HEK293 (cell line): ENCODE measurements around the gene LMNA.

ENCODE experiments used
- CTCF ChIA-PET: fragments of 350-600 bp; formaldehyde crosslinking; extraction: SDS; loops from one replicate; lab custom pipeline; 2021; ENCODE audit warnings: antibody characterized with exemption; lab: Yijun Ruan, JAX
- POLR2A ChIA-PET: fragments of 300-600 bp; formaldehyde crosslinking; extraction: SDS; loops from one replicate; lab custom pipeline; 2020; ENCODE audit warnings: antibody characterized with exemption, inconsistent platforms; lab: Yijun Ruan, JAX
- H3K27ac ChIP-seq: fragments of 200-500 bp; sonication (Bioruptor generic); 2 replicates; pipeline ENCODE4 v1.5.1; 2014; ENCODE audit warnings: low read depth, low read length, control low read depth, inconsistent platforms; ENCODE audit errors: extremely low read depth
- H3K36me3 ChIP-seq, 2 experiments: fragments of 200-500 bp in 1 of 2; sonication (Bioruptor generic) in 1 of 2; 1 replicate in 1 of 2; 2 replicates in 1 of 2; pipeline ENCODE4 v1.5.1; 2014 to 2017; ENCODE audit warnings: inconsistent platforms in 2 of 2, low read length in 2 of 2; ENCODE audit not compliant: control insufficient read depth in 2 of 2, insufficient read depth in 1 of 2
- H3K4me1 ChIP-seq: fragments of 200-500 bp; sonication (Bioruptor generic); 2 replicates; pipeline ENCODE4 v1.5.1; 2014; ENCODE audit warnings: mild to moderate bottlenecking, low read length, inconsistent platforms; ENCODE audit not compliant: control insufficient read depth, insufficient read depth
- H3K4me3 ChIP-seq: 2 replicates; pipeline ENCODE4 v1.5.1; 2011; ENCODE audit warnings: low read depth, mild to moderate bottlenecking, control low read depth, low read length, moderate library complexity
- H3K9me3 ChIP-seq: fragments of 200-500 bp; sonication (Bioruptor generic); 2 replicates; pipeline ENCODE4 v1.5.1; 2014; ENCODE audit warnings: low read depth, low read length, inconsistent platforms; ENCODE audit not compliant: control insufficient read depth, insufficient read depth
- ATF2 ChIP-seq: fragments of 450-650 bp; formaldehyde crosslinking; IDR thresholded peaks from 2 replicates; pipeline ENCODE4 v1.5.1; 2016; ENCODE audit warnings: missing biosample characterization, missing genetic modification characterization, low read depth
- GFI1B ChIP-seq: fragments of 450-650 bp; formaldehyde crosslinking; IDR thresholded peaks from 2 replicates; pipeline ENCODE4 v1.5.1; 2016; ENCODE audit warnings: missing biosample characterization, missing genetic modification characterization
- INSM2 ChIP-seq: fragments of 450-650 bp; formaldehyde crosslinking; IDR thresholded peaks from 2 replicates; pipeline ENCODE4 v1.5.1; 2016; ENCODE audit warnings: missing biosample characterization, missing genetic modification characterization
- PRDM1 ChIP-seq: fragments of 450-650 bp; formaldehyde crosslinking; IDR thresholded peaks from 2 replicates; pipeline ENCODE4; 2016; ENCODE audit warnings: missing biosample characterization, missing genetic modification characterization
- ZNF112 ChIP-seq: fragments of 450-650 bp; formaldehyde crosslinking; IDR thresholded peaks from 2 replicates; pipeline ENCODE4 v1.5.0; 2017; ENCODE audit warnings: missing biosample characterization, missing genetic modification characterization
- ZNF114 ChIP-seq: fragments of 450-650 bp; formaldehyde crosslinking; IDR thresholded peaks from 2 replicates; pipeline ENCODE4 v1.5.0; 2017; ENCODE audit warnings: missing biosample characterization, missing genetic modification characterization
- ZNF174 ChIP-seq: fragments of 450-650 bp; formaldehyde crosslinking; IDR thresholded peaks from 2 replicates; pipeline ENCODE4 v1.5.0; 2017; ENCODE audit warnings: missing biosample characterization, mild to moderate bottlenecking, missing genetic modification characterization
- ZNF175 ChIP-seq: fragments of 450-650 bp; formaldehyde crosslinking; IDR thresholded peaks from 2 replicates; pipeline ENCODE4 v1.5.1; 2016; ENCODE audit warnings: missing biosample characterization, missing genetic modification characterization
- ZNF23 ChIP-seq: fragments of 450-650 bp; formaldehyde crosslinking; IDR thresholded peaks from 2 replicates; pipeline ENCODE4 v1.5.1; 2016; ENCODE audit warnings: missing biosample characterization, missing genetic modification characterization, borderline replicate concordance
- ZNF433 ChIP-seq: fragments of 450-650 bp; formaldehyde crosslinking; IDR thresholded peaks from 2 replicates; pipeline ENCODE4 v1.5.1; 2016; ENCODE audit warnings: missing biosample characterization, missing genetic modification characterization, low read depth
- ZNF501 ChIP-seq: fragments of 450-650 bp; formaldehyde crosslinking; IDR thresholded peaks from 2 replicates; pipeline ENCODE4 v1.5.1; 2016; ENCODE audit warnings: missing biosample characterization, missing genetic modification characterization
- ZNF530 ChIP-seq: fragments of 450-650 bp; formaldehyde crosslinking; IDR thresholded peaks from 2 replicates; pipeline ENCODE4 v1.5.1; 2016; ENCODE audit warnings: low read depth, missing biosample characterization, missing genetic modification characterization
- ZNF777 ChIP-seq: fragments of 450-650 bp; formaldehyde crosslinking; IDR thresholded peaks from 2 replicates; pipeline ENCODE4 v1.5.1; 2017; ENCODE audit warnings: missing biosample characterization, missing genetic modification characterization, borderline replicate concordance
- ZNF830 ChIP-seq: fragments of 450-650 bp; IDR thresholded peaks from 2 replicates; pipeline ENCODE4 v1.5.0; 2018; ENCODE audit warnings: missing biosample characterization, missing genetic modification characterization, low read depth, mild to moderate bottlenecking, moderate library complexity
- ZNF843 ChIP-seq: fragments of 450-650 bp; formaldehyde crosslinking; IDR thresholded peaks from 2 replicates; pipeline ENCODE4 v1.5.1; 2016; ENCODE audit warnings: missing biosample characterization, missing genetic modification characterization
- TF ChIP-seq, protein P1 (sequence below): fragments of 450-650 bp; formaldehyde crosslinking; conservative IDR thresholded peaks from 2 replicates; pipeline ENCODE4 v1.5.1; 2016; ENCODE audit warnings: low read depth, missing biosample characterization, missing genetic modification characterization
- TF ChIP-seq, protein P2 (sequence below): fragments of 450-650 bp; formaldehyde crosslinking; IDR thresholded peaks from 2 replicates; pipeline ENCODE4 v1.5.1; 2017; ENCODE audit warnings: missing biosample characterization, missing genetic modification characterization
- TF ChIP-seq, protein P3 (sequence below): fragments of 450-650 bp; formaldehyde crosslinking; IDR thresholded peaks from 2 replicates; pipeline ENCODE4 v1.5.1; 2017; ENCODE audit warnings: missing biosample characterization, missing genetic modification characterization
- TF ChIP-seq, protein P4 (sequence below): fragments of 450-650 bp; formaldehyde crosslinking; IDR thresholded peaks from 2 replicates; pipeline ENCODE4 v1.5.1; 2016; ENCODE audit warnings: missing biosample characterization, missing genetic modification characterization
- TF ChIP-seq, protein P5 (sequence below): fragments of 450-650 bp; formaldehyde crosslinking; IDR thresholded peaks from 2 replicates; pipeline ENCODE4 v1.5.1; 2016; ENCODE audit warnings: missing biosample characterization, missing genetic modification characterization
- TF ChIP-seq, protein P6 (sequence below): fragments of 450-650 bp; formaldehyde crosslinking; IDR thresholded peaks from 2 replicates; pipeline ENCODE4 v1.5.1; 2016; ENCODE audit warnings: missing biosample characterization, missing genetic modification characterization

The LMNA gene

GRCh38 chr1:156077430-156077760, 37.1 kb upstream of the LMNA start (continued):
- TF ChIP-seq, protein P1, sequence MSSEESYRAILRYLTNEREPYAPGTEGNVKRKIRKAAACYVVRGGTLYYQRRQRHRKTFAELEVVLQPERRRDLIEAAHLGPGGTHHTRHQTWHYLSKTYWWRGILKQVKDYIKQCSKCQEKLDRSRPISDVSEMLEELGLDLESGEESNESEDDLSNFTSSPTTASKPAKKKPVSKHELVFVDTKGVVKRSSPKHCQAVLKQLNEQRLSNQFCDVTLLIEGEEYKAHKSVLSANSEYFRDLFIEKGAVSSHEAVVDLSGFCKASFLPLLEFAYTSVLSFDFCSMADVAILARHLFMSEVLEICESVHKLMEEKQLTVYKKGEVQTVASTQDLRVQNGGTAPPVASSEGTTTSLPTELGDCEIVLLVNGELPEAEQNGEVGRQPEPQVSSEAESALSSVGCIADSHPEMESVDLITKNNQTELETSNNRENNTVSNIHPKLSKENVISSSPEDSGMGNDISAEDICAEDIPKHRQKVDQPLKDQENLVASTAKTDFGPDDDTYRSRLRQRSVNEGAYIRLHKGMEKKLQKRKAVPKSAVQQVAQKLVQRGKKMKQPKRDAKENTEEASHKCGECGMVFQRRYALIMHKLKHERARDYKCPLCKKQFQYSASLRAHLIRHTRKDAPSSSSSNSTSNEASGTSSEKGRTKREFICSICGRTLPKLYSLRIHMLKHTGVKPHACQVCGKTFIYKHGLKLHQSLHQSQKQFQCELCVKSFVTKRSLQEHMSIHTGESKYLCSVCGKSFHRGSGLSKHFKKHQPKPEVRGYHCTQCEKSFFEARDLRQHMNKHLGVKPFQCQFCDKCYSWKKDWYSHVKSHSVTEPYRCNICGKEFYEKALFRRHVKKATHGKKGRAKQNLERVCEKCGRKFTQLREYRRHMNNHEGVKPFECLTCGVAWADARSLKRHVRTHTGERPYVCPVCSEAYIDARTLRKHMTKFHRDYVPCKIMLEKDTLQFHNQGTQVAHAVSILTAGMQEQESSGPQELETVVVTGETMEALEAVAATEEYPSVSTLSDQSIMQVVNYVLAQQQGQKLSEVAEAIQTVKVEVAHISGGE: no peak
- no peak for TF ChIP-seq ZNF112
- no peak for TF ChIP-seq ZNF23 (tag by site-specific recombination)
- TF ChIP-seq, protein P2, sequence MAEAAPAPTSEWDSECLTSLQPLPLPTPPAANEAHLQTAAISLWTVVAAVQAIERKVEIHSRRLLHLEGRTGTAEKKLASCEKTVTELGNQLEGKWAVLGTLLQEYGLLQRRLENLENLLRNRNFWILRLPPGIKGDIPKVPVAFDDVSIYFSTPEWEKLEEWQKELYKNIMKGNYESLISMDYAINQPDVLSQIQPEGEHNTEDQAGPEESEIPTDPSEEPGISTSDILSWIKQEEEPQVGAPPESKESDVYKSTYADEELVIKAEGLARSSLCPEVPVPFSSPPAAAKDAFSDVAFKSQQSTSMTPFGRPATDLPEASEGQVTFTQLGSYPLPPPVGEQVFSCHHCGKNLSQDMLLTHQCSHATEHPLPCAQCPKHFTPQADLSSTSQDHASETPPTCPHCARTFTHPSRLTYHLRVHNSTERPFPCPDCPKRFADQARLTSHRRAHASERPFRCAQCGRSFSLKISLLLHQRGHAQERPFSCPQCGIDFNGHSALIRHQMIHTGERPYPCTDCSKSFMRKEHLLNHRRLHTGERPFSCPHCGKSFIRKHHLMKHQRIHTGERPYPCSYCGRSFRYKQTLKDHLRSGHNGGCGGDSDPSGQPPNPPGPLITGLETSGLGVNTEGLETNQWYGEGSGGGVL (tag by site-specific recombination): no peak
- TF ChIP-seq GFI1B (tag by site-specific recombination): no peak
- TF ChIP-seq ZNF830: no peak
- no peak for TF ChIP-seq ZNF843 (tag by site-specific recombination)
- TF ChIP-seq, protein P3, sequence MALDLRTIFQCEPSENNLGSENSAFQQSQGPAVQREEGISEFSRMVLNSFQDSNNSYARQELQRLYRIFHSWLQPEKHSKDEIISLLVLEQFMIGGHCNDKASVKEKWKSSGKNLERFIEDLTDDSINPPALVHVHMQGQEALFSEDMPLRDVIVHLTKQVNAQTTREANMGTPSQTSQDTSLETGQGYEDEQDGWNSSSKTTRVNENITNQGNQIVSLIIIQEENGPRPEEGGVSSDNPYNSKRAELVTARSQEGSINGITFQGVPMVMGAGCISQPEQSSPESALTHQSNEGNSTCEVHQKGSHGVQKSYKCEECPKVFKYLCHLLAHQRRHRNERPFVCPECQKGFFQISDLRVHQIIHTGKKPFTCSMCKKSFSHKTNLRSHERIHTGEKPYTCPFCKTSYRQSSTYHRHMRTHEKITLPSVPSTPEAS (tag by site-specific recombination): no peak
- no peak for TF ChIP-seq ZNF174 (tag by site-specific recombination)
- TF ChIP-seq, protein P4, sequence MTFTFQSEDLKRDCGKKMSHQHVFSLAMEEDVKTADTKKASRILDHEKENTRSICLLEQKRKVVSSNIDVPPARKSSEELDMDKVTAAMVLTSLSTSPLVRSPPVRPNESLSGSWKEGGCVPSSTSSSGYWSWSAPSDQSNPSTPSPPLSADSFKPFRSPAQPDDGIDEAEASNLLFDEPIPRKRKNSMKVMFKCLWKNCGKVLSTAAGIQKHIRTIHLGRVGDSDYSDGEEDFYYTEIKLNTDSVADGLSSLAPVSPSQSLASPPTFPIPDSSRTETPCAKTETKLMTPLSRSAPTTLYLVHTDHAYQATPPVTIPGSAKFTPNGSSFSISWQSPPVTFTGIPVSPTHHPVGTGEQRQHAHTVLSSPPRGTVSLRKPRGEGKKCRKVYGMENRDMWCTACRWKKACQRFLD (tag by site-specific recombination): no peak
- TF ChIP-seq ZNF175 (tag by site-specific recombination): no peak
- TF ChIP-seq ZNF777: no peak
- TF ChIP-seq ZNF114 (tag by site-specific recombination): no peak

DNA sequence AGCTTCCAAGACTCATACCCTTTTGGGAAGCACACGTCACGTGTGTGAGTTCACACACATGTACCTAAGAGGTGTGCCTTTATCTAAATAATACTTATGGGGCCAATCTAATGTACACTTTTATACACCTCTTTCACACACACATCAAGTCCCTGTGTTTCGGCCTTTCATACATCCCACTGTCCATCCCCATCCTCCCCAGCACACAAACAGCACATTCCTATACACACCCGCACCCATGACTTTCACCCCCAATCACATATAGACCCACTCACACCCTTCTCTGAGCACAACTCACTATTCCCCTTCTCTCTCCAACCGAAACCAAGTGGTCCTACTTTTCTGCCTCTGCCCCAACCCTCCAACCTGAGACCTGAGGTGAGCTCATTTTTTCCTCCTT, 35.8 kb upstream of the LMNA start:
- Histone ChIP-seq H3K36me3 (peaks cover 0 to 24% of the 10 kb centered on the region in 2 experiments; a peak in 1 of 3 replicates), H3K27ac (no peak overlapping the region), H3K9me3 (no peaks in the 10 kb centered on the region), H3K4me1 (peaks cover 8% of the 10 kb centered on the region), H3K4me3 (no peak overlapping the region)
- ChIA-PET POLR2A (no interaction called here), CTCF (interaction anchor here (0.7 to 2.8 kb wide), 5 partner anchors 11 to 136 kb away, joined by 3 to 13 read pairs (median 3); no protein-coding TSS in a partner anchor)
- TF ChIP-seq PRDM1 (tag by site-specific recombination): peak; percentile 45; the same call in 1 of the 2 replicates
- no peak for TF ChIP-seq ZNF23 (tag by site-specific recombination)
- 0 out of 2 replicates have a peak, but pooled peaks have one; percentile 65 for TF ChIP-seq INSM2 (tag by site-specific recombination)
- TF ChIP-seq ZNF530 (tag by site-specific recombination): no peak
- TF ChIP-seq ZNF501 (tag by site-specific recombination): no peak
- no peak for TF ChIP-seq ATF2 (tag by site-specific recombination)
- no peak for TF ChIP-seq ZNF433 (tag by site-specific recombination)
- TF ChIP-seq, protein P5, sequence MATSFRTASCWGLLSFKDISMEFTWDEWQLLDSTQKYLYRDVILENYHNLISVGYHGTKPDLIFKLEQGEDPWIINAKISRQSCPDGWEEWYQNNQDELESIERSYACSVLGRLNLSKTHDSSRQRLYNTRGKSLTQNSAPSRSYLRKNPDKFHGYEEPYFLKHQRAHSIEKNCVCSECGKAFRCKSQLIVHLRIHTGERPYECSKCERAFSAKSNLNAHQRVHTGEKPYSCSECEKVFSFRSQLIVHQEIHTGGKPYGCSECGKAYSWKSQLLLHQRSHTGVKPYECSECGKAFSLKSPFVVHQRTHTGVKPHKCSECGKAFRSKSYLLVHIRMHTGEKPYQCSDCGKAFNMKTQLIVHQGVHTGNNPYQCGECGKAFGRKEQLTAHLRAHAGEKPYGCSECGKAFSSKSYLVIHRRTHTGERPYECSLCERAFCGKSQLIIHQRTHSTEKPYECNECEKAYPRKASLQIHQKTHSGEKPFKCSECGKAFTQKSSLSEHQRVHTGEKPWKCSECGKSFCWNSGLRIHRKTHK (tag by site-specific recombination): no peak
- TF ChIP-seq, protein P6, sequence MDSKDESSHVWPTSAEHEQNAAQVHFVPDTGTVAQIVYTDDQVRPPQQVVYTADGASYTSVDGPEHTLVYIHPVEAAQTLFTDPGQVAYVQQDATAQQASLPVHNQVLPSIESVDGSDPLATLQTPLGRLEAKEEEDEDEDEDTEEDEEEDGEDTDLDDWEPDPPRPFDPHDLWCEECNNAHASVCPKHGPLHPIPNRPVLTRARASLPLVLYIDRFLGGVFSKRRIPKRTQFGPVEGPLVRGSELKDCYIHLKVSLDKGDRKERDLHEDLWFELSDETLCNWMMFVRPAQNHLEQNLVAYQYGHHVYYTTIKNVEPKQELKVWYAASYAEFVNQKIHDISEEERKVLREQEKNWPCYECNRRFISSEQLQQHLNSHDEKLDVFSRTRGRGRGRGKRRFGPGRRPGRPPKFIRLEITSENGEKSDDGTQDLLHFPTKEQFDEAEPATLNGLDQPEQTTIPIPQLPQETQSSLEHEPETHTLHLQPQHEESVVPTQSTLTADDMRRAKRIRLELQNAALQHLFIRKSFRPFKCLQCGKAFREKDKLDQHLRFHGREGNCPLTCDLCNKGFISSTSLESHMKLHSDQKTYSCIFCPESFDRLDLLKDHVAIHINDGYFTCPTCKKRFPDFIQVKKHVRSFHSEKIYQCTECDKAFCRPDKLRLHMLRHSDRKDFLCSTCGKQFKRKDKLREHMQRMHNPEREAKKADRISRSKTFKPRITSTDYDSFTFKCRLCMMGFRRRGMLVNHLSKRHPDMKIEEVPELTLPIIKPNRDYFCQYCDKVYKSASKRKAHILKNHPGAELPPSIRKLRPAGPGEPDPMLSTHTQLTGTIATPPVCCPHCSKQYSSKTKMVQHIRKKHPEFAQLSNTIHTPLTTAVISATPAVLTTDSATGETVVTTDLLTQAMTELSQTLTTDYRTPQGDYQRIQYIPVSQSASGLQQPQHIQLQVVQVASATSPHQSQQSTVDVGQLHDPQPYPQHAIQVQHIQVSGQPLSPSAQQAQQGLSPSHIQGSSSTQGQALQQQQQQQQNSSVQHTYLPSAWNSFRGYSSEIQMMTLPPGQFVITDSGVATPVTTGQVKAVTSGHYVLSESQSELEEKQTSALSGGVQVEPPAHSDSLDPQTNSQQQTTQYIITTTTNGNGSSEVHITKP (tag by site-specific recombination): 0 out of 2 replicates have a peak, but pooled peaks have one; percentile 9
